ENCODE measurements around the gene IMPA2.
"Not testable (repeated sequence)": the region's sequence is repeated elsewhere in the genome, so short reads cannot be mapped to it uniquely, and the experiment has no call there.

IMPA2 gene

GRCh38 chr18:12053289-12053688, 72.0 kb downstream of the IMPA2 start:
- no peak for DNase-seq

- no peak for DNase-seq
These were observed 75.0 kb downstream of the IMPA2 start for GRCh38 chr18:12056034-12056883.

- no peak for DNase-seq
These were observed 75.6 kb downstream of the IMPA2 start for GRCh38 chr18:12056884-12057402.

DNA sequence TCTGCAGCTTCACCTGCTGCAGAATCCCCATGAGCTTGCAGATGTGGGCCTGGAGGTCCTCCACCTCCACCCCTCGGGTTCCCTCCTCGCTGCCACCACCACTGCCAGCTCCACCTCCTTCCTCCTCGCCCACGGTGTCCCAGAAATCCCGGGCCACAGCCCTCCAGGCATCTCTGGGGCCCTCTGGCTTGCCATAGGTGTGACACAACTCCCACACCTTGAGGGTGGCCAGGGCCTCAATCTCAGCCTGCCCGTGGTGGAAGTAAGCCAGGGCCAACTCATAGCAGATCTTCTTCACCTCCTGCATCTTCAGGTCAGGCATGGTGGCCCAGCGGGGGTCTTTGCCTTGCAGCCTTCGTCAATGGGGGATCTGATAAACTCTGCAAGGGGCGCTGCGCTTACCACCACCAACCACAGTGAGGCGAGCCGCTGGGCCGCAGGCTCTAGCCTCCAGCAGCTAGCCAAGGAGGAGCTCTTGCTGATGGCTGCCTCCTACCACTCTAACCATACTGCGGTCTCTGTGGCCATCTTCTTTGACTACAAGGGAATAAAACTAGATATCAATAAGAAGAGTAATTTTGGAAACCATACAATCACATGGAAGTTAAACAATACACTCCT, 76.2 kb downstream of the IMPA2 start:
- DNase-seq: no peak

- DNase-seq: no peak
These were observed 78.3 kb downstream of the IMPA2 start for GRCh38 chr18:12059334-12060181.

DNA sequence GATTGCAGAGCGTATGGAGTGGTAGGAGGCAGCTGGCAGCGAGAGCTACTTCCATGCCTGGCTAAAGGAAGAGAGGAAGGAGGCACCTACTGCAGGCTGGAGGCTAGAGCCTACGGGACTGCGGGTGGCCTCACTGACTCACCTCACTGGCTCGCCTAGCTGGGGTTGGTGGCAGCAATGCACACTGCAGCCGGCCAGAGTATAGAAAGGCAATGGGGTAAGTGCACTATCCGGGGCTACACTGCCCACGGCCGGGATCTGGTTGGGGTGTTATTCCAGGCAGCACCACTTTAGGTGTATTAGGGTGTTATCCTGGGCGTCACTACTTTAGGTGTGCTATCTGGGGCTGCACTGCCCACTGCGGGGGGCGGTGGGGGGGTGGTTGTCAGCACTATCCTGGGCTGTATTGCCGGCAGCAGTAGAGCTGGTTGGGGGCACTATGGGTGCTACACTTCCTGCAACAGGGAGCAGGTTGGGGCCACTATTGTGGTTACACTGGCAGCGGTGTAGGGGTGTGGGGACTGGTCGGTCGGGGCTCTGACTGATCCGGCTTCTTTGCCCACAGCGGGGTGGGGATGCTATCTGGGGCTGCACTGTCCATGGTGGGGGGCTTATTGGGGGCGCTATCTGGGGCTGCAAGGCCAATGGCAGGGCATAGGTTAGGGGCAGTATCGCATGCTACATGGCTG, 79.0 kb downstream of the IMPA2 start:
- no peak for DNase-seq

DNA sequence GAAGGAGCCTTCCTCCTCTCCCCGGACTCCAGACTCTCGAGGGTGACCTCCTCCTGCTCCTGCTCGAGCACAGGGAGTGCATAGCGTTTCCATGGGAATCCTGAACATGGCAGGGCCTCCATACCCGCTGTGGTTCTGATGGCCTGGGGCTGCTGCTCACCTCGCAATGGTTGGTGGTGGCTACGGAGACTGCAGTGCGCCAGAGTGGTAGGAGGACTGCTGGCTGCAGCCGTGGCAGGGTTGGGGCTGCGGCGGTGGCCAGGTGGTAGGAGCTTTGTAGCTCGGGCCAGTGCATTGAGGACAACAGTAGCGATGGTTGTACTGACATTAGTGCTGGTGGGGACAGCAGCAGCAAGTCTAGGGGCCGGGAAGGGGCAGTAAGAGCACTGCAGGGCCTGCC, 80.4 kb downstream of the IMPA2 start:
- DNase-seq: no peak

DNA sequence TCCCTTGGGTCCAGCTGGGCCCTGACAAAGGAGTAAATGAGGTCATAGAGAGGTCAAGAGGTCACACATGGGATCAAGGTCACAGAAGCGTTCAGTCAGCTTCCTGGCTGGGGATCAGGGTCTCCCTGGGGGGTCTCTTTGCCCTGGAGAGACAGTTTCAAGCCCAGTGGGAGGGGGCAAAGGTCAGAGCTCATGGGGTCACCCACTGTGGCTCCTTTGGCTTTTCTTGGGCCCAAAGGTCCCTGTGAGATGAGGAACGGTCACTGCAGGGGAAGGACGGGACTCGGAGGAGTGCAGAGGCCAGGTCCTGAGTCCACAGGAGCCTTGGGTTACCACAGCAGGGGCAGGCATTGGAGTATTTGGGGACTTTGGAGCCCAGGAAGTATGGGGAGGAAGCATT, 81.7 kb downstream of the IMPA2 start:
- no peak for DNase-seq

DNA sequence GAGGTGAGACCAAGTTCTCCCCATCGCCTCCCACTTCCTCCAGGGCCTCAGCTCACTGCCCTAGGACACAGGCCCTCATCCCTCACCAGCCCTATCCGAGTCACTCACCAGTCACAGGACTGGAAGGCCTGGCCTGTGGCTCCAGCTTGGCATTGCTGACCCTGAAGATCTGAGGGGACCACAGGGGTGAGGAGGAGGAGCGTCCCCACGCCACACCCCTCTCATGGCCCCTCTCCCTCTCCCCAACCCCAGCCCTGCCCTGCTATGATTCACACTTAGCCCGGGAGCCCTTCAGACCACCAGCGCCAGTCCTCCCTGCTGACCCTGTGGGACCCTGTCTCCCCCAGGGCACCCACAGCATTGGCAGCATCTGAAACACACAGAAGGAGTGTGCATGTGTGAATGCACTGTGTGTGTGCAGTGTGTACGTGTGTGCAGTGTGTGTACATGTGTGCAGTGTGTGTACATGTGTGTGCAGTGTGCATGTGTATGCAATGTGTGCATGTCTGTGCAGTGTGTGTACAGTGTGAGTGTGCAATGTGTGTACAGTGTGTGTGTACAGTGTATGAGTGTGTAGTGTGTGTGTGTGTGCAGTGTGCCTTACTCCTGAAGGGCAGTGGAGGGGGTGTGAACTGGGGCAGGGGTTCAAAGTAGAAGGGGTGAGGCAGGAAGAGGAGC, 82.9 kb downstream of the IMPA2 start:
- DNase-seq: no peak

DNA sequence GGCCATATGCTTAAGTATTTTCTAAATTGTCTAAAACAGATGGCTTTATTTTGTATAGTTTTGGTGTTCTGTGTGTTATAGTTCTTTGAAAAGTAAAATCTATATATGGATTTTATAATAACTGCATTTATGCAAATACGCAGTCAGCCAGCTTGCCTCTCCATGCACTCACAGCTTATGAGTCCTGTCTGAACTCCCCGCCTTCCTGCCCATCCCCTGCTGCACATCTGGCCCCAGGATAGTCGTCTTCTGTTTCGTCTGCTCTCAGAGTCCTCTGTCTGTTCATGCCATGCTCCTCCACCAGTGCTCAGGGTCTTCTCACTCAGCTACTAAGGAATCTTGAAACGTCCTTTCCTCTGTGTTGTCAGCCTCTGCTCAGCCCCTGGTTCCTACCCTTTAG, 84.1 kb downstream of the IMPA2 start:
- DNase-seq: no peak

- no peak for DNase-seq
These were observed 85.7 kb downstream of the IMPA2 start for GRCh38 chr18:12066910-12067511.

GRCh38 chr18:12067671-12068070, 86.4 kb downstream of the IMPA2 start:
- no peak for DNase-seq

DNA sequence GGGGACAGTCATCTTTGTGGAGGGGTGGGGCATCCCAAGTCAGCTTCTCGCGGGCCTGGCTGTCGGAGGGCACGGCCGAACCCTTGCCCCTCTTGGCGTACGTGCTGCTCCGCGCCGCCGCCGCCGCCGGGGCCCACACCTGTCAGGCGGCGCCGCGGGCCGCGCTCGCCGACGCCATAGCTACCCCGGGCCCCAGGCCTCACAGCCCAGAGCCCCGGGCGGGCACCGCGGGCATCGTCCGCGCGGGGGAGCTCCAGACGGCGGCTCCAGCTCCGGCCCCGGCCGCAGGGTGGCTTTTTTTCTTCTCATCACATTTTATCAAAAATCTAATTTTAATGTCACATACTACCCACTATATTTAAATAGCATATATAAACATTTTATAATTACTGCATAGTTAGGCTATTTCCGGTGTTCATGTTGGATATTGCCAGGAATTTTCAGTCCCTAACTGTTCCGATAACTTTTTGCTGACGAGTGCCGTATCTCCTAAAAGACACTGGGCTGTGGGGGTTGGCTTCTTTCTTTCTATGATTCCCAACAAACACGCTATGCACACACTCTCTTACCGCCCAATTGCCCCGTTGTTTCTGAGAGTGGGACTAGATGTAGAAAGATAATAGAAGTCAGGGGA, 87.1 kb downstream of the IMPA2 start:
- DNase-seq: not testable (repeated sequence)

DNA sequence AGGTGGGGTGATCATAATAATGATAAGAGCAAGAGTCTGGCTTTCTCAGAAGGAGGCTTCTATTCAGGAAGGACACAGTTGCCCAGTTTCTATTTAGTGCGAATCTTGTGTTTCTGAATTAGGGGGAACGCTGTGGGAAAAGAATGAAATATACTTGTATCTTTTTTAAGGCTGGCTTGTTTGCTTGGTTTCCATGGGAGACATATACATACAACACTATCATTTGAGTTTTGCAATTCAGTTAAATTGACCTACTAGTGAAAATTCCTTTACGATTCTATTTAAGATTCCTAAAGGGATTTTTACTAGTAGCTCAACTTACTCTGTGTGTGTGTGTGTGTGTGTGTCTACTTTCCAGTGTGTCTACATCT, 87.6 kb downstream of the IMPA2 start:
- no peak for DNase-seq

DNA sequence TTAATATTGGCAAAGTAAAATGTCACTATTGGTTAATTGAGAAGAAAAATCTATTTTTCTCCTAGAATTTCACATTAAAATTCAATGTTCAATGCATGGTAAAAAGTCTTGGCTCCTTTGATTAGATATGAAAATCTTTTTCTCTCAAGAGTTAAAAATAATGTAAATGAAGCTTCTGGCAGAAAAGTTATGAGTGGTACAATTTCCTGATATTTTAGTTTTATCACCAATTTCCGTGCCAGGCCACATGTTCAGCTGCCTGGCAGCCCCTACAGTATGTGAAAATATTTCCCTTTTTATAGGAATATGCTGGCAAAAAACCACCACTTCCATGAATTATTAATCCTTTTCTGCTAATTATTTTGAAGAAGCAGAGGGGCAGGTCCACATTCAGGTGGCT, 89.8 kb downstream of the IMPA2 start:
- not testable (repeated sequence) for DNase-seq

DNA sequence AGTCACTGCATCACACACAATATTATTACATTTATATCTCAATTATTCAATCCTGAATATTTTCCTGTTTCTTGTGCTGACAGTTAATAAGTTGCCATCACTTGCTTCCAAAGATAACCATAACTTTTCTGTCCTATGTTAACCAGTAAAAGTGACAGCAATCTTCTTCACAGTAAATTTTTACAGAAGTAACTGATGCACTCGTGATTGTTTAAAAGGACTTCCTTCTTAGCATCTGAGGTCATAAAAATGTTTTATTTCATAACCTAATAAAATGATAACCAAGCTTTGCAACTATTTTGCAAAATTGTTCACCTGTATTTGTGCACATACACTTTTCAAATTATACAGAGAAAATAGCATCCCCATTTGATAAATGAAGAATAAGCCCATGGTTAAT, 91.7 kb downstream of the IMPA2 start:
- DNase-seq: no peak

- no peak for DNase-seq
These were observed 93.4 kb downstream of the IMPA2 start for GRCh38 chr18:12074736-12075135.

GRCh38 chr18:12076424-12077140, 95.3 kb downstream of the IMPA2 start:
- DNase-seq: peak; percentile 21

GRCh38 chr18:12077994-12078393, 96.7 kb downstream of the IMPA2 start:
- not testable (repeated sequence) for DNase-seq

GRCh38 chr18:12079491-12080237, 98.4 kb downstream of the IMPA2 start:
- DNase-seq: peak; percentile 49

Data from EL (cell line).